ENCODE results near the gene CDH2.

DNA sequence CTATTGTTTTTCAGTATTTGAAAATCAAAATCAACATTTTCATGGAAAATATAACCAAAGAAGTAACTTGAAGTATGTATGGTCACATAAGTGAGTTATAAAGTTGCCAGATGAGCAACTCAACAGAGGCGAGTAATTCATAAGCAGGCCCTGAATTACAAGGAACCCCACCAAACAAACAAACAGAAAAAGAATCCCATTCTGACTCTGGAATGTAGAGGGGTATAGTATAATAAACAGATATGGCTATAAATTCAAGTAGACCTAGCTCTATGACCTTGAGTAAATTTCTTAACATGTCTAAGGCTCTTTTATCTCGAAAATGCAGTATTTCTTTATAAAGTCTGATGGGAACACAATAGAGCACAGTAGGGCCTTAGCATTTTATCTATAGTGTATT, 4.7 kb upstream of the CDH2 start:
- TF ChIP-seq CTCF (IDR thresholded peaks at IDR 0.05; ENCODE audit: poor library complexity, severe bottlenecking) = no peak
- no peak for TF ChIP-seq EZH2 (IDR thresholded peaks at IDR 0.05; ENCODE audit: borderline replicate concordance, insufficient read depth, low read length, poor library complexity, severe bottlenecking)
- TF ChIP-seq POLR2AphosphoS5 (IDR thresholded peaks at IDR 0.05) = no peak
